Loucy (cell line): ENCODE measurements around the gene SCRN2.

Experiments
- EZH2phosphoT487 ChIP-seq: fragments of 200-600 bp; IDR thresholded peaks from 2 replicates; pipeline ENCODE4 v1.6.1; 2018; ENCODE audit warnings: antibody characterized with exemption, mild to moderate bottlenecking, moderate library complexity, borderline replicate concordance
- TF ChIP-seq, protein P1 (sequence below): fragments of 200-600 bp; sonication (generic); conservative IDR thresholded peaks from 2 replicates; pipeline ENCODE4 v1.5.1; 2014; ENCODE audit warnings: mild to moderate bottlenecking, antibody characterized with exemption, low read length

DNA sequence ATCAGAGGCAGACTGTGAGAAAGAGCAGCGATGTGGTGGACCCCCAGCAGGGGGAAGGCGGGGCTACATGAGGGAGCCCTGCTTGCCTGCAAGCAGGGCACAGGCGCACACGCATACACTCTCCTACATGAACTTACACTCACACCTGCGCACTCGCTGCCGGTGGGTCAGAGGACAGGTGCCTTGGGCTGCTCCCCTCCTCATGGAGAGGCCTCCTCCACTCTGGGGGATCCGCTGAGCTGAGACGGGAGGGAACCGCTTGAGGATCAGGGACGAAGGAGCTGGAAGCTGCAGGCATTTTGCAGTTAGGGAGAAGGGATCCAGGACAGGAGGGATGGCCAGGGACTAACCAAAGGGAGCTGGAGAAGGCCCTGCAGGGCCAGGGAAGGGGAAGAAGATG lies 33.7 kb downstream of the SCRN2 start:
- TF ChIP-seq, protein P1, sequence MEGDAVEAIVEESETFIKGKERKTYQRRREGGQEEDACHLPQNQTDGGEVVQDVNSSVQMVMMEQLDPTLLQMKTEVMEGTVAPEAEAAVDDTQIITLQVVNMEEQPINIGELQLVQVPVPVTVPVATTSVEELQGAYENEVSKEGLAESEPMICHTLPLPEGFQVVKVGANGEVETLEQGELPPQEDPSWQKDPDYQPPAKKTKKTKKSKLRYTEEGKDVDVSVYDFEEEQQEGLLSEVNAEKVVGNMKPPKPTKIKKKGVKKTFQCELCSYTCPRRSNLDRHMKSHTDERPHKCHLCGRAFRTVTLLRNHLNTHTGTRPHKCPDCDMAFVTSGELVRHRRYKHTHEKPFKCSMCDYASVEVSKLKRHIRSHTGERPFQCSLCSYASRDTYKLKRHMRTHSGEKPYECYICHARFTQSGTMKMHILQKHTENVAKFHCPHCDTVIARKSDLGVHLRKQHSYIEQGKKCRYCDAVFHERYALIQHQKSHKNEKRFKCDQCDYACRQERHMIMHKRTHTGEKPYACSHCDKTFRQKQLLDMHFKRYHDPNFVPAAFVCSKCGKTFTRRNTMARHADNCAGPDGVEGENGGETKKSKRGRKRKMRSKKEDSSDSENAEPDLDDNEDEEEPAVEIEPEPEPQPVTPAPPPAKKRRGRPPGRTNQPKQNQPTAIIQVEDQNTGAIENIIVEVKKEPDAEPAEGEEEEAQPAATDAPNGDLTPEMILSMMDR, result no peak
- no peak for TF ChIP-seq EZH2phosphoT487
